ENCODE results near the gene SLC25A43.

SLC25A43 gene

DNA sequence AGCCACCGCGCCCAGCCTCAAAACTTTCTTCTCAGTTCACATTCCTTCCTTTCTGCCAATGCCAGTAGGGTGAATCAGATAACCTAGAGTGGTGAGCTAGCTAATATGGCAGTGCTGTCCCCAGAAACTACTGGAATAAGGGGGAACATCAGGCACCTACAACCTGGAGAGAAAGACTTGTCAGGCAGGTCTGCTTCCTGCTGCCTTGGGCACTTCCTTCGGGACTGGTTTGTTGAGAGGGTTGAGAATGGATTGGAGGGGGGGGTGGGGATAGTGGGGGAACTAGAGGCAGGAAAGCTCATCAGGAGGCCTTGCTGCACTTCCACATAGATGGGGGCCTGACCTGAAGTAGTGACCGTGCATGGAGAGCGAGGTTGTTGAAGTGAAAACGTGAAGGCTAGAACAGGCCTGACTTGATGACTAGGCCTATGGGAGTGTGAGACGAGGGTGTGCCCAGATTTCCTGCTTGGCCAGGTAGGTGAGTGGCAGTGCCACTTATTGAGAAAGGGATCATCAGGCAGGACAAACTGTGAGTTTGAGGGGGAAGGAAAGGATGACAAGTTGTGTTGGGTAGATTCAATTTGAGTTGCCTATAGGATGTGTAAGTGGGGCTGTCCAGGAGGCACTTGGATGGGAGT lies 102.5 kb downstream of the SLC25A43 start:
- DNase-seq: no peak

DNA sequence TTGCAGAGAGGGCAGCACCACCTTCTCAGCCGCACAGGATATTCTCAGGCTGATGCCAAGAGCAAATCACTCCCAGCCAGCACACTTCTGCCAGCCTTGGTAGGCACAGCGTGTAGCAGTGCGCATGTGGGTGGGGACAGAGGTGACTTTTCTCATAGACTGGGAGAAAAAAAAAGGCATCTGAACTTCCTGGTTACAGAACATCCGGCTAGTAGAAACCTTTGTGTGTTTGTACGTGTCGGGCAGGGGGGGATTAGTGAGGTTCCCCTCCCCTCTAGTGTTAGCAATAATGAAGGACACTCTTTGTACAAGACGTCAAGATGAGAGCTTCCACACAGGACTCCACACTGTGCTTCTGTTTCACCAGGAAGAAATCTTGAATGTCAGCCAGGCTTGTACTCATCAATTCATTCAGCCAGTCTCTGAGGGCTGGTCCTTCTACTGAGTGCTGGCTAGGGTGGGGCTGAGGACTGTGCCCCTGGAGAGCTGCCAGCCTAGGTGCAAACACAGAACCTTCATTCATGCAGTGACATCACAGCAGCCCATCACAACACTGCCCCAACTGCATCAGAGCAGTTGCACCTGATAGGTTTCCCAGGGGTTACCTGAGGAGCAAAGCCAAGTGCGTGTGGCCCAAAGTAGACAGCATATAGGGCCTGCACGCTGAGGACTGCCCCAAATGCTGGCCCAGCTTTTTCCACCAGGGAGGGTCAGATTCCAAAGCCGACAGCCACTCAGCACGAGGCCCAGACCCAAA lies 103.8 kb downstream of the SLC25A43 start:
- peak; percentile 30 for DNase-seq

DNA sequence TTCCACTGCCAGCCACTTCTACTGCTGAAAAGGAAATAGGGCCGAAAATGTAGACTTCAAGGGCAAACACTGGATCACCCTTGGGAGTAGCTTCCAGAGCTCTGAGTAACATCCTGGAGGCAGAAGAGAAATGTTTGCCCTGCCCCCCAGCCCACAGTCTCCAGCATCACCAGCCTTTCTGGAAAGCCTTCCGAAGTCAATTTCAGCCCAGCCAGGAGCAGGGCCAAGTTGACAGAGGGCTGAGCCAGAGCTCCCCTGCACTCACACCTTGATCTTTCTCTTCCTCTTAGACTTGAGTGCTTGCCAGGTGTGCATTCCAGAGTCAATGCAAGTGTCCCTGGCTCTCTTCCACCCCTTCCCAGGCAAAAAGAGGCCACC lies 104.3 kb downstream of the SLC25A43 start:
- peak; percentile 67 for DNase-seq
